MCF 10A (cell line): ENCODE results near the gene POFUT2. TPM values are rescaled to one million over a fixed set of nuclear protein-coding genes. Genes with fewer than 3 reads are reported as not detected.
A peak's percentile ranks its signal among the peaks of the same experiment; 100 is the strongest.

Experiments
- BruUV-seq: library from RNA; stranded (reverse); fragments of 400-500 nt; replicated peaks from 2 replicates; lab custom pipeline; 2021; lab: Mats Ljungman, UMichigan
- CTCF ChIA-PET: fragments of 300-600 bp; sonication (Branson Sonifier 250); formaldehyde crosslinking; extraction: SDS; loops from one replicate; lab custom pipeline; 2021; ENCODE audit warnings: antibody characterized with exemption, inconsistent platforms; lab: Yijun Ruan, JAX
- POLR2A ChIA-PET: fragments of 300-600, 350-650 bp; sonication (Branson Sonifier 250); formaldehyde crosslinking; extraction: SDS; loops from one replicate; lab custom pipeline; 2020; ENCODE audit warnings: antibody characterized with exemption, inconsistent platforms; lab: Yijun Ruan, JAX
- DNase-seq: peaks from one replicate; pipeline ENCODE4 v3.0.0-alpha.2; 2018; ENCODE audit not compliant: unreplicated experiment
- H3K27ac Mint-ChIP-seq: one replicate; pipeline ENCODE4 v1.8.0; 2022; ENCODE audit warnings: mild to moderate bottlenecking, low read depth, mixed read lengths; ENCODE audit not compliant: unreplicated experiment
- H3K27me3 Mint-ChIP-seq: one replicate; pipeline ENCODE4 v1.8.0; 2022; ENCODE audit warnings: mixed read lengths; ENCODE audit not compliant: insufficient read depth, unreplicated experiment
- H3K36me3 Mint-ChIP-seq: one replicate; pipeline ENCODE4 v1.8.0; 2022; ENCODE audit warnings: mild to moderate bottlenecking, moderate library complexity, mixed read lengths; ENCODE audit not compliant: insufficient read depth, unreplicated experiment
- H3K4me1 Mint-ChIP-seq: one replicate; pipeline ENCODE4 v1.8.0; 2022; ENCODE audit warnings: mixed read lengths; ENCODE audit not compliant: insufficient read depth, unreplicated experiment
- H3K4me3 Mint-ChIP-seq: one replicate; pipeline ENCODE4 v1.8.0; 2022; ENCODE audit warnings: mild to moderate bottlenecking, moderate library complexity, mixed read lengths; ENCODE audit not compliant: unreplicated experiment
- H3K9me3 Mint-ChIP-seq: one replicate; pipeline ENCODE4 v1.8.0; 2022; ENCODE audit warnings: mixed read lengths; ENCODE audit not compliant: unreplicated experiment
- CTCF ChIP-seq: fragments of 200-600 bp; IDR thresholded peaks from one replicate; pipeline ENCODE4 v1.8.0; 2022; ENCODE audit warnings: antibody characterized with exemption, mild to moderate bottlenecking; ENCODE audit not compliant: unreplicated experiment
- intact Hi-C: fragments of 100-400 bp; cut with micrococcal nuclease; formaldehyde crosslinking; loops from 2 replicates; pipeline ENCODE4 v1.14.1; 2022
- total RNA-seq: library from RNA; stranded (reverse); gene quantifications from 2 replicates; pipeline ENCODE4 v1.2.3, GENCODE V29; 2022

POFUT2 gene
- total RNA-seq, 1 experiment from 2014 or later, result 25.2 TPM

DNA sequence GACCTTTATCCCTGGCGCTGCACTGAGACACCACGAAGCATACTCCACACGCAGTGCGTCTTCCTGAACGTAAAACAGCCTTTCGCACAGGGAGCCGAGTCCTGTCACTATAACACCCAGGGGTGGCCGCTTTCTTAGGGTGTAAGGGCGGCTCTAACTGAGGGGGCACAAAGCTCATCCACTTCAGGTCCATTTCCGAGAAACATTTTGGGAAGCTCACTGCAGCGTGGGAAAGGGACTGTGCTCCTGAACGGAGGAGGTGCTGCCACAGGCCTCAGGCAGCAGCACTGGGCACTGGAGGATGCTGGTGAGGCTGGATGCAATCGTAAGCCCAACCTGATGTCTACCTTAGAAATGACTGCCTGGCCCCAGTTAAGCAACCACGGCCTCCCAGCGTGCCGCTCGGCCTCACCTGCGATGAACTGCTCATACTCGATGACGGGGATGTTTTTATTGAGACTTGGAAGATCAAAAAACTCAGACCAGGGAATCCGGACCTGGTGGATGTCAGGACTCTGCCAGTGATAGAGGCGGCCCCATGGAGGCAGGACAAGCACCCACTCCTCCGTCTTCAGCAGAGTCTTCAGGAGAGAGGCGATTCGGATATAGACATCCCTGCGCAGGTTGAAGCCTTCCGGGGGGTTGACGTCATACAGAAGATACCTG is 2.3 kb downstream of the POFUT2 start:
- ChIA-PET CTCF (interaction anchor here (0.7 to 1.2 kb wide), 3 partner anchors 22 to 146 kb away, joined by 3 to 8 read pairs (median 4); no protein-coding TSS in a partner anchor), POLR2A (interaction anchor here (0.6 kb wide), 1 partner anchor 13 kb away, joined by 3 read pairs; no protein-coding TSS in a partner anchor)
- intact Hi-C loops, result no loop called here
- peaks cover under 1% of the 10 kb centered on the region for H3K4me1 Mint-ChIP-seq
- no peak for TF ChIP-seq CTCF
- H3K27me3 Mint-ChIP-seq, result no peaks in the 10 kb centered on the region
- H3K9me3 Mint-ChIP-seq, result no peaks in the 10 kb centered on the region
- H3K27ac Mint-ChIP-seq, result no peak overlapping the region
- BruUV-seq, result no TSS peak
- no peak for DNase-seq
- H3K4me3 Mint-ChIP-seq, result peak overlapping the region; percentile 55
- peaks cover 41% of the 10 kb centered on the region for H3K36me3 Mint-ChIP-seq

- no TSS peak for BruUV-seq
- Mint-ChIP-seq H3K27me3 (no peaks in the 10 kb centered on the region), H3K36me3 (peaks cover 44% of the 10 kb centered on the region), H3K4me1 (no peaks in the 10 kb centered on the region), H3K4me3 (no peak overlapping the region), H3K27ac (no peak overlapping the region), H3K9me3 (no peaks in the 10 kb centered on the region)
- intact Hi-C loops, result no loop called here
- CTCF ChIA-PET, result interaction anchor here (1.2 kb wide), 1 partner anchor 143 kb away, joined by 8 read pairs; no protein-coding TSS in a partner anchor
- POLR2A ChIA-PET, result no interaction called here
- no peak for TF ChIP-seq CTCF
- no peak for DNase-seq
Measured at GRCh38 chr21:45284456-45284741, 3.3 kb downstream of the POFUT2 start.

- CTCF ChIA-PET, result interaction anchor here (0.8 to 1.2 kb wide), 2 partner anchors 143 kb away, joined by 4 to 8 read pairs; no protein-coding TSS in a partner anchor
- intact Hi-C loops, result no loop called here
- BruUV-seq, result no TSS peak
Measured at GRCh38 chr21:45283611-45284455, 3.9 kb downstream of the POFUT2 start.

More at GRCh38 chr21:45283611-45284455, 3.9 kb downstream of the POFUT2 start:
- Mint-ChIP-seq H3K4me3 (no peak overlapping the region), H3K27me3 (no peaks in the 10 kb centered on the region), H3K4me1 (no peaks in the 10 kb centered on the region), H3K27ac (no peak overlapping the region), H3K36me3 (peaks cover 45% of the 10 kb centered on the region), H3K9me3 (no peaks in the 10 kb centered on the region)
- TF ChIP-seq CTCF, result no peak
- POLR2A ChIA-PET, result no interaction called here
- DNase-seq, result no peak
